HEK293 (cell line): ENCODE data around the gene PUM2.
"Not testable (repeated sequence)": the region's sequence is repeated elsewhere in the genome, so short reads cannot be mapped to it uniquely, and the experiment has no call there.

Source experiments
- CTCF ChIA-PET: fragments of 350-600 bp; formaldehyde crosslinking; extraction: SDS; loops from one replicate; lab custom pipeline; 2021; ENCODE audit warnings: antibody characterized with exemption; lab: Yijun Ruan, JAX
- POLR2A ChIA-PET: fragments of 300-600 bp; formaldehyde crosslinking; extraction: SDS; loops from one replicate; lab custom pipeline; 2020; ENCODE audit warnings: antibody characterized with exemption, inconsistent platforms; lab: Yijun Ruan, JAX
- H3K27ac ChIP-seq: fragments of 200-500 bp; sonication (Bioruptor generic); 2 replicates; pipeline ENCODE4 v1.5.1; 2014; ENCODE audit warnings: low read depth, low read length, control low read depth, inconsistent platforms; ENCODE audit errors: extremely low read depth
- H3K36me3 ChIP-seq, 2 experiments: fragments of 200-500 bp in 1 of 2; sonication (Bioruptor generic) in 1 of 2; 1 replicate in 1 of 2; 2 replicates in 1 of 2; pipeline ENCODE4 v1.5.1; 2014 to 2017; ENCODE audit warnings: inconsistent platforms in 2 of 2, low read length in 2 of 2; ENCODE audit not compliant: control insufficient read depth in 2 of 2, insufficient read depth in 1 of 2
- H3K4me1 ChIP-seq: fragments of 200-500 bp; sonication (Bioruptor generic); 2 replicates; pipeline ENCODE4 v1.5.1; 2014; ENCODE audit warnings: mild to moderate bottlenecking, low read length, inconsistent platforms; ENCODE audit not compliant: control insufficient read depth, insufficient read depth
- H3K4me3 ChIP-seq: 2 replicates; pipeline ENCODE4 v1.5.1; 2011; ENCODE audit warnings: low read depth, mild to moderate bottlenecking, control low read depth, low read length, moderate library complexity
- H3K9me3 ChIP-seq: fragments of 200-500 bp; sonication (Bioruptor generic); 2 replicates; pipeline ENCODE4 v1.5.1; 2014; ENCODE audit warnings: low read depth, low read length, inconsistent platforms; ENCODE audit not compliant: control insufficient read depth, insufficient read depth
- GLI2 ChIP-seq: fragments of 450-650 bp; formaldehyde crosslinking; IDR thresholded peaks from 2 replicates; pipeline ENCODE4; 2017; ENCODE audit warnings: missing biosample characterization, missing genetic modification characterization, low read depth, borderline replicate concordance
- KLF1 ChIP-seq: fragments of 450-650 bp; formaldehyde crosslinking; IDR thresholded peaks from 2 replicates; pipeline ENCODE4 v1.5.1; 2016; ENCODE audit warnings: missing biosample characterization, missing genetic modification characterization
- KLF8 ChIP-seq: fragments of 450-650 bp; formaldehyde crosslinking; IDR thresholded peaks from 2 replicates; pipeline ENCODE4 v1.5.1; 2016; ENCODE audit warnings: missing biosample characterization, missing genetic modification characterization
- PRDM1 ChIP-seq: fragments of 450-650 bp; formaldehyde crosslinking; IDR thresholded peaks from 2 replicates; pipeline ENCODE4; 2016; ENCODE audit warnings: missing biosample characterization, missing genetic modification characterization
- SCRT2 ChIP-seq: fragments of 450-650 bp; formaldehyde crosslinking; IDR thresholded peaks from 2 replicates; pipeline ENCODE4 v1.5.1; 2016; ENCODE audit warnings: missing biosample characterization, missing genetic modification characterization
- ZBTB17 ChIP-seq: fragments of 450-650 bp; formaldehyde crosslinking; IDR thresholded peaks from 2 replicates; pipeline ENCODE4 v1.5.1; 2016; ENCODE audit warnings: missing biosample characterization, missing genetic modification characterization
- ZNF221 ChIP-seq: fragments of 450-650 bp; formaldehyde crosslinking; IDR thresholded peaks from 2 replicates; pipeline ENCODE4 v1.5.1; 2017; ENCODE audit warnings: missing biosample characterization, missing genetic modification characterization, borderline replicate concordance
- ZNF366 ChIP-seq: fragments of 450-650 bp; formaldehyde crosslinking; conservative IDR thresholded peaks from 2 replicates; pipeline ENCODE4 v1.5.1; 2016; ENCODE audit warnings: missing biosample characterization, missing genetic modification characterization
- ZNF433 ChIP-seq: fragments of 450-650 bp; formaldehyde crosslinking; IDR thresholded peaks from 2 replicates; pipeline ENCODE4 v1.5.1; 2016; ENCODE audit warnings: missing biosample characterization, missing genetic modification characterization, low read depth
- ZNF548 ChIP-seq: fragments of 450-650 bp; formaldehyde crosslinking; IDR thresholded peaks from 2 replicates; pipeline ENCODE4 v1.5.1; 2016; ENCODE audit warnings: missing biosample characterization, missing genetic modification characterization
- ZNF610 ChIP-seq: fragments of 450-650 bp; formaldehyde crosslinking; IDR thresholded peaks from 2 replicates; pipeline ENCODE4 v1.5.1; 2016; ENCODE audit warnings: missing biosample characterization, missing genetic modification characterization, borderline replicate concordance
- ZNF624 ChIP-seq: fragments of 450-650 bp; formaldehyde crosslinking; IDR thresholded peaks from 2 replicates; pipeline ENCODE4 v1.5.1; 2017; ENCODE audit warnings: missing biosample characterization, missing genetic modification characterization
- ZNF747 ChIP-seq: fragments of 450-650 bp; formaldehyde crosslinking; IDR thresholded peaks from 2 replicates; pipeline ENCODE4 v1.5.1; 2016; ENCODE audit warnings: missing biosample characterization, missing genetic modification characterization
- TF ChIP-seq, protein P1 (sequence below): fragments of 450-650 bp; formaldehyde crosslinking; IDR thresholded peaks from 2 replicates; pipeline ENCODE4 v1.5.1; 2016; ENCODE audit warnings: missing biosample characterization, missing genetic modification characterization, low read depth
- TF ChIP-seq, protein P2 (sequence below): fragments of 450-650 bp; formaldehyde crosslinking; IDR thresholded peaks from 2 replicates; pipeline ENCODE4 v1.5.1; 2016; ENCODE audit warnings: missing biosample characterization, missing genetic modification characterization
- TF ChIP-seq, protein P3 (sequence below): fragments of 450-650 bp; formaldehyde crosslinking; IDR thresholded peaks from 2 replicates; pipeline ENCODE4 v1.5.1; 2016; ENCODE audit warnings: missing biosample characterization, missing genetic modification characterization

The PUM2 gene

DNA sequence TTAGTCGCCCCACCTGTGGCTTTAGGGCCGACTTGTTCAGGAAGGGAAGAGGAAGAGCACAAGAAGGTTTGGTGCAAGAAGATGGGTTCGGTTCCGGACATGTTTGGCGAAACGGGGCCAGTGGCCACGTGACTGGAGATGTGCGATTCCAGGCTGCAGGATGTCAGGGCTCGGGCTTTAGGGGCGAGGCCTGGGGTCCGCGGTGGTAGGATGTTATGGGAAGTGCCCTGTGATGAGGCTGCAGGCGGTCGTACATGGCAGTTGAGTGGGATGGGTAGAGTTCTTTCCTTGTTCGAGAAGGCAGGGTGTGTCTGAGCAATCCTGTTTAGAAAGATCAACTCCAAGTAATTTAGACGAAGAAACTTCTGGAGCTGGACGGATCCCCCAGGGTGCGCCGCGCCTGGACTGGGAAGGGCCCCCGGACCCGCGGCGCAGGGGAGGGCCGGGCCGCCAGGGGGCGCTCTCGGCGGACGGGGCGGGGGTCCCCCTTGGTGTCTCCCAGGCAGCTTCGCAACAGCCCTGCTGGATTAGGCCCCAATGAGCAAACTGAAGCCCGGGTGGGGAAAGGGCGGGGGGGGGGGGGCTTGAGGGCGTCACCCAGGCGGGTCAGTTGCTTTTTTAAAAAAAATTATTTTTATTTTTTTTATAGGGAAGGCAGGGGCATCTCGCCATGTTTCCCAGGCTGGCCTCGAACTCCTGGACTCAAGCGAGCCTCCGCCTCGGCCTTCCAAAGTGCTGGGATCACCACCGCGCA is 108.5 kb downstream of the PUM2 start:
- Histone ChIP-seq H3K36me3 (peaks cover 4 to 11% of the 10 kb centered on the region in 2 experiments; a peak in 2 of 3 replicates), H3K27ac (no peak overlapping the region), H3K4me1 (no peaks in the 10 kb centered on the region), H3K4me3 (no peak overlapping the region), H3K9me3 (no peaks in the 10 kb centered on the region)
- ChIA-PET CTCF (interaction anchor here (0.6 to 0.9 kb wide), 3 partner anchors 18 to 391 kb away, joined by 3 to 4 read pairs (median 3); no protein-coding TSS in a partner anchor), POLR2A (no interaction called here)
- TF ChIP-seq ZNF747 (tag by site-specific recombination) (no peak), ZBTB17 (tag by site-specific recombination) (no peak), KLF8 (tag by site-specific recombination) (no peak), ZNF624 (tag by site-specific recombination) (no peak), KLF1 (tag by site-specific recombination) (no peak), ZNF610 (tag by site-specific recombination) (no peak), PRDM1 (tag by site-specific recombination) (no peak), ZNF433 (no peak), GLI2 (tag by site-specific recombination) (no peak), ZNF221 (tag by site-specific recombination) (no peak)
- TF ChIP-seq, protein P1, sequence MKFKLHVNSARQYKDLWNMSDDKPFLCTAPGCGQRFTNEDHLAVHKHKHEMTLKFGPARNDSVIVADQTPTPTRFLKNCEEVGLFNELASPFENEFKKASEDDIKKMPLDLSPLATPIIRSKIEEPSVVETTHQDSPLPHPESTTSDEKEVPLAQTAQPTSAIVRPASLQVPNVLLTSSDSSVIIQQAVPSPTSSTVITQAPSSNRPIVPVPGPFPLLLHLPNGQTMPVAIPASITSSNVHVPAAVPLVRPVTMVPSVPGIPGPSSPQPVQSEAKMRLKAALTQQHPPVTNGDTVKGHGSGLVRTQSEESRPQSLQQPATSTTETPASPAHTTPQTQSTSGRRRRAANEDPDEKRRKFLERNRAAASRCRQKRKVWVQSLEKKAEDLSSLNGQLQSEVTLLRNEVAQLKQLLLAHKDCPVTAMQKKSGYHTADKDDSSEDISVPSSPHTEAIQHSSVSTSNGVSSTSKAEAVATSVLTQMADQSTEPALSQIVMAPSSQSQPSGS, result no peak
- TF ChIP-seq, protein P2, sequence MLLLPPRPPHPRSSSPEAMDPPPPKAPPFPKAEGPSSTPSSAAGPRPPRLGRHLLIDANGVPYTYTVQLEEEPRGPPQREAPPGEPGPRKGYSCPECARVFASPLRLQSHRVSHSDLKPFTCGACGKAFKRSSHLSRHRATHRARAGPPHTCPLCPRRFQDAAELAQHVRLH, result no peak
- TF ChIP-seq, protein P3, sequence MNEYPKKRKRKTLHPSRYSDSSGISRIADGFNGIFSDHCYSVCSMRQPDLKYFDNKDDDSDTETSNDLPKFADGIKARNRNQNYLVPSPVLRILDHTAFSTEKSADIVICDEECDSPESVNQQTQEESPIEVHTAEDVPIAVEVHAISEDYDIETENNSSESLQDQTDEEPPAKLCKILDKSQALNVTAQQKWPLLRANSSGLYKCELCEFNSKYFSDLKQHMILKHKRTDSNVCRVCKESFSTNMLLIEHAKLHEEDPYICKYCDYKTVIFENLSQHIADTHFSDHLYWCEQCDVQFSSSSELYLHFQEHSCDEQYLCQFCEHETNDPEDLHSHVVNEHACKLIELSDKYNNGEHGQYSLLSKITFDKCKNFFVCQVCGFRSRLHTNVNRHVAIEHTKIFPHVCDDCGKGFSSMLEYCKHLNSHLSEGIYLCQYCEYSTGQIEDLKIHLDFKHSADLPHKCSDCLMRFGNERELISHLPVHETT (tag by site-specific recombination), result no peak

DNA sequence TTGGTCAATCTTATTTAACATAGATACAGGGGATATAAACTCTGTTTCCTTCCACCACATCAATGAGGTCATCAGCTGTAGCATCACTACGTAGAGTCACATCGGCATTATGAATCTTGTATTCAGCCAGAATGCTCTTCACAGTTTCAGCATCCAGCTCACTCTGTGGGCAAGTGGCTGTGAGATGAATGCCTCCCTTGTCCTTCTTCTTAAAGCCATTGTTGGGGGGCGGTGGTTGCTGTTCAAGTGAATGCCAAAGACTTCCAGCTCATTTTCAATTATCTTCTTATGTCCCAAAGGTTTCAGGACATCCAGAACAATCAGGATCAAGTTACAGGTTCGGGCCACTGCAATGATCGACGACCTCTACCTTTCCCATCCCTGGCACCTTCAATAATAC is 110.4 kb downstream of the PUM2 start:
- H3K27ac ChIP-seq, POLR2A ChIA-PET, H3K36me3 ChIP-seq, H3K4me1 ChIP-seq, H3K4me3 ChIP-seq, H3K9me3 ChIP-seq: not testable (repeated sequence)
- CTCF ChIA-PET, result interaction anchor here (1.3 kb wide), 1 partner anchor 225 kb away, joined by 4 read pairs; no protein-coding TSS in a partner anchor

DNA sequence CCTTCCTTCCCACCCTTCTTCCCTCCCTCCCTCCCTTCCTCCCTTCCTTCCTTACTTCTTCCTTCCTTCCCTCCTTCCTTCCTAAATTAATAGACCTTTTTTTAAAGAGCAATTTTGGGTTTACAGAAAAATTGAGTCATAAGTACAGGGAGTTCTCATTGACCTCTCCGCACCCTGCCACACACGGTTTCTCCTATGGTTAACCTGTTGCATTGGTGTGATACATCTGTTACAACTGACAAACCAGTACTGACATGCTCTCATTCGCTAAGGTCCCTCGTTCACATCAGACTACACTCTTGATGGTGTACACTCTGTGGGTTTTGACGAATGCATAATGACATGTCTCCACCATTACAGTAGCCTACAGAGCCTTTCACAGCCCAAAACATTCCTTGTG is 114.1 kb downstream of the PUM2 start:
- no peak overlapping the region for H3K27ac ChIP-seq
- H3K36me3 ChIP-seq, result no peaks in the 10 kb centered on the region
- no peaks in the 10 kb centered on the region for H3K4me1 ChIP-seq
- TF ChIP-seq ZNF548 (no peak), SCRT2 (tag by site-specific recombination) (peak; percentile 68), ZNF366 (tag by site-specific recombination) (0 out of 2 replicates have a peak, but pooled peaks have one; percentile 3)
- ChIA-PET CTCF (interaction anchor here (0.6 kb wide), 1 partner anchor 1859 kb away, joined by 6 read pairs; no protein-coding TSS in a partner anchor), POLR2A (no interaction called here)
- no peak overlapping the region for H3K4me3 ChIP-seq
- H3K9me3 ChIP-seq, result no peaks in the 10 kb centered on the region
